Trophoblast cell (in vitro differentiated cells and primary cell): Measurements from ENCODE around the gene SYNJ2.

Source experiments
- DNase-seq, 2 donors: peaks; one replicate each; pipeline ENCODE4 v3.0.0-alpha.2; 2016
- H2AFZ ChIP-seq: 2 replicates; pipeline ENCODE4 v1.6.1; 2013; ENCODE audit warnings: low read length, moderate library complexity, mild to moderate bottlenecking; ENCODE audit not compliant: insufficient read depth, poor library complexity
- H2AK5ac ChIP-seq: 2 replicates; pipeline ENCODE4 v1.6.1; 2013; ENCODE audit warnings: mild to moderate bottlenecking, low read length
- H2BK120ac ChIP-seq: 2 replicates; pipeline ENCODE4 v1.6.1; 2013; ENCODE audit warnings: low read length, mild to moderate bottlenecking, moderate library complexity; ENCODE audit not compliant: insufficient read depth, poor library complexity
- H2BK12ac ChIP-seq: 2 replicates; pipeline ENCODE4 v1.6.1; 2013; ENCODE audit warnings: mild to moderate bottlenecking, low read length, moderate library complexity
- H2BK5ac ChIP-seq: 2 replicates; pipeline ENCODE4 v1.6.1; 2013; ENCODE audit warnings: low read length, low read depth, moderate library complexity, mild to moderate bottlenecking; ENCODE audit not compliant: poor library complexity
- H3K14ac ChIP-seq: 2 replicates; pipeline ENCODE4 v1.6.1; 2013; ENCODE audit warnings: mild to moderate bottlenecking, low read length
- H3K18ac ChIP-seq: 2 replicates; pipeline ENCODE4 v1.6.1; 2013; ENCODE audit warnings: mild to moderate bottlenecking, low read length
- H3K23ac ChIP-seq: 2 replicates; pipeline ENCODE4 v1.6.1; 2013; ENCODE audit warnings: low read length
- H3K27ac ChIP-seq: 2 replicates; pipeline ENCODE4 v1.5.1; 2013; ENCODE audit warnings: low read depth, mild to moderate bottlenecking, inconsistent platforms, low read length, moderate library complexity
- H3K27me3 ChIP-seq: 2 replicates; pipeline ENCODE4 v1.6.1; 2013; ENCODE audit warnings: inconsistent platforms, mild to moderate bottlenecking, low read length, moderate library complexity; ENCODE audit not compliant: insufficient read depth
- H3K36me3 ChIP-seq, 2 experiments: 1 replicate in 1 of 2; 2 replicates in 1 of 2; pipeline ENCODE4 v1.6.1; 2013; ENCODE audit warnings: low read length in 2 of 2, mild to moderate bottlenecking in 2 of 2, moderate library complexity in 1 of 2; ENCODE audit not compliant: insufficient read depth in 2 of 2, control insufficient read depth in 1 of 2
- H3K4ac ChIP-seq: 2 replicates; pipeline ENCODE4 v1.6.1; 2013; ENCODE audit warnings: low read depth, mild to moderate bottlenecking, low read length, moderate library complexity
- H3K4me1 ChIP-seq, 2 experiments: 1 replicate in 1 of 2; 2 replicates in 1 of 2; pipeline ENCODE4 v1.6.1; 2013; ENCODE audit warnings: low read length in 2 of 2, mild to moderate bottlenecking in 2 of 2, moderate library complexity in 1 of 2; ENCODE audit not compliant: insufficient read depth in 2 of 2, control insufficient read depth in 1 of 2
- H3K4me2 ChIP-seq: 2 replicates; pipeline ENCODE4 v1.6.1; 2013; ENCODE audit warnings: inconsistent platforms, mild to moderate bottlenecking, low read length, moderate library complexity
- H3K4me3 ChIP-seq: 2 replicates; pipeline ENCODE4 v1.5.1; 2013; ENCODE audit warnings: mild to moderate bottlenecking, low read depth, low read length, inconsistent platforms
- H3K79me1 ChIP-seq: one replicate; pipeline ENCODE4 v1.6.1; 2013; ENCODE audit warnings: low read length
- H3K79me2 ChIP-seq: 2 replicates; pipeline ENCODE4 v1.6.1; 2013; ENCODE audit warnings: low read length, mild to moderate bottlenecking; ENCODE audit not compliant: control insufficient read depth, insufficient read depth, poor library complexity
- H3K9ac ChIP-seq: 2 replicates; pipeline ENCODE4 v1.6.1; 2013; ENCODE audit warnings: mild to moderate bottlenecking, low read length
- H3K9me3 ChIP-seq: 2 replicates; pipeline ENCODE4 v1.6.1; 2013; ENCODE audit warnings: low read depth, mild to moderate bottlenecking, control low read depth, inconsistent platforms, low read length; ENCODE audit not compliant: insufficient read depth
- H4K12ac ChIP-seq: 2 replicates; pipeline ENCODE4 v1.6.1; 2013; ENCODE audit warnings: low read depth, mild to moderate bottlenecking, low read length, moderate library complexity
- H4K8ac ChIP-seq: 2 replicates; pipeline ENCODE4 v1.6.1; 2013; ENCODE audit warnings: low read depth, mild to moderate bottlenecking, low read length, moderate library complexity
- H4K91ac ChIP-seq: one replicate; pipeline ENCODE4 v1.6.1; 2013; ENCODE audit warnings: low read depth, mild to moderate bottlenecking, low read length, moderate library complexity
- WGBS: extraction: QIAGEN DNeasy Blood & Tissue Kit; methylation state at CpG from one replicate; pipeline ENCODE4 v1.1.7; 2013; ENCODE audit warnings: missing lambda C conversion rate; ENCODE audit not compliant: insufficient read length, insufficient coverage; ENCODE audit errors: extremely low coverage; 5-methylcytosine and 5-hydroxymethylcytosine counted together

Gene SYNJ2

GRCh38 chr6:157996918-157997702 is 15.4 kb downstream of the SYNJ2 start:
- Histone ChIP-seq H3K79me2 (peaks cover 15% of the 10 kb centered on the region), H2BK12ac (no peak overlapping the region), H3K18ac (no peak overlapping the region), H2AFZ (no peak overlapping the region), H3K9me3 (no peaks in the 10 kb centered on the region), H4K91ac (no peak overlapping the region), H3K9ac (no peak overlapping the region), H3K36me3 (peaks cover 0 to 3% of the 10 kb centered on the region in 2 experiments), H3K4me3 (no peak overlapping the region), H4K8ac (no peak overlapping the region), H3K27me3 (no peaks in the 10 kb centered on the region), H3K79me1 (peaks cover 7% of the 10 kb centered on the region), H2BK120ac (no peak overlapping the region), H3K27ac (no peak overlapping the region), H2AK5ac (no peak overlapping the region), H2BK5ac (no peak overlapping the region), H3K14ac (no peak overlapping the region), H3K4me1 (peaks cover 27 to 32% of the 10 kb centered on the region in 2 experiments), H3K4ac (no peak overlapping the region), H3K23ac (no peak overlapping the region), H4K12ac (no peak overlapping the region), H3K4me2 (no peak overlapping the region)
- no CpG with 5 or more reads among the region's 15 CpGs for WGBS
- DNase-seq = no peak

GRCh38 chr6:157997893-157998608 is 16.4 kb downstream of the SYNJ2 start:
- no peak overlapping the region for H3K23ac ChIP-seq
- H4K91ac ChIP-seq = no peak overlapping the region
- no peak overlapping the region for H3K4ac ChIP-seq
- no peak overlapping the region for H3K9ac ChIP-seq
- DNase-seq = no peak
- H3K9me3 ChIP-seq = no peaks in the 10 kb centered on the region
- H3K27me3 ChIP-seq = no peaks in the 10 kb centered on the region
- H3K4me2 ChIP-seq = no peak overlapping the region
- no peak overlapping the region for H2AK5ac ChIP-seq
- H3K18ac ChIP-seq = no peak overlapping the region
- no peak overlapping the region for H2BK120ac ChIP-seq
- no peak overlapping the region for H4K8ac ChIP-seq
- no peak overlapping the region for H2BK5ac ChIP-seq
- H2AFZ ChIP-seq = no peak overlapping the region
- WGBS = no CpG with 5 or more reads among the region's 6 CpGs
- peaks cover 33 to 41% of the 10 kb centered on the region in 2 experiments for H3K4me1 ChIP-seq
- H3K36me3 ChIP-seq = peaks cover 0 to 3% of the 10 kb centered on the region in 2 experiments
- H4K12ac ChIP-seq = no peak overlapping the region
- H2BK12ac ChIP-seq = no peak overlapping the region
- no peak overlapping the region for H3K4me3 ChIP-seq
- H3K79me1 ChIP-seq = peaks cover 13% of the 10 kb centered on the region
- no peak overlapping the region for H3K14ac ChIP-seq
- H3K79me2 ChIP-seq = peaks cover 20% of the 10 kb centered on the region
- H3K27ac ChIP-seq = no peak overlapping the region

GRCh38 chr6:157998707-157999167 is 17.1 kb downstream of the SYNJ2 start:
- Histone ChIP-seq H4K12ac (no peak overlapping the region), H3K23ac (no peak overlapping the region), H3K79me1 (peaks cover 18% of the 10 kb centered on the region), H3K27me3 (no peaks in the 10 kb centered on the region), H2BK120ac (no peak overlapping the region), H3K79me2 (peaks cover 22% of the 10 kb centered on the region), H4K91ac (no peak overlapping the region), H3K4me3 (no peak overlapping the region), H3K9me3 (no peaks in the 10 kb centered on the region), H2BK5ac (no peak overlapping the region), H2BK12ac (no peak overlapping the region), H2AK5ac (no peak overlapping the region), H3K27ac (no peak overlapping the region), H3K14ac (no peak overlapping the region), H3K4me2 (no peak overlapping the region), H4K8ac (no peak overlapping the region), H3K4ac (no peak overlapping the region), H3K36me3 (peaks cover 0 to 3% of the 10 kb centered on the region in 2 experiments), H3K4me1 (peaks cover 40 to 47% of the 10 kb centered on the region in 2 experiments), H2AFZ (no peak overlapping the region), H3K18ac (no peak overlapping the region), H3K9ac (no peak overlapping the region)
- WGBS = no CpG with 5 or more reads among the region's 7 CpGs
- DNase-seq = no peak

- WGBS = no CpG with 5 or more reads among the region's 12 CpGs
Observed at GRCh38 chr6:157999168-158000051, 17.7 kb downstream of the SYNJ2 start.

More at GRCh38 chr6:157999168-158000051, 17.7 kb downstream of the SYNJ2 start:
- Histone ChIP-seq H4K12ac (no peak overlapping the region), H2BK120ac (no peak overlapping the region), H3K4me1 (peaks cover 39 to 45% of the 10 kb centered on the region in 2 experiments), H3K4ac (no peak overlapping the region), H3K79me2 (peaks cover 18% of the 10 kb centered on the region), H2BK5ac (no peak overlapping the region), H4K8ac (no peak overlapping the region), H2BK12ac (no peak overlapping the region), H3K27ac (no peak overlapping the region), H3K14ac (no peak overlapping the region), H3K27me3 (no peaks in the 10 kb centered on the region), H4K91ac (peak overlapping the region; percentile 26), H3K23ac (no peak overlapping the region), H3K4me2 (no peak overlapping the region), H3K4me3 (no peak overlapping the region), H3K79me1 (peaks cover 19% of the 10 kb centered on the region), H3K36me3 (peaks cover 0 to 3% of the 10 kb centered on the region in 2 experiments), H3K9me3 (no peaks in the 10 kb centered on the region), H3K9ac (no peak overlapping the region), H2AK5ac (peak overlapping the region; percentile 36), H3K18ac (peak overlapping the region; percentile 34), H2AFZ (peak overlapping the region; percentile 10)
- DNase-seq = no peak
